K562 (cell line): ENCODE results near the gene GATAD2B. TPM values are rescaled to one million over a fixed set of nuclear protein-coding genes. Genes with fewer than 3 reads are reported as not detected.

Experiments used
- ATAC-seq: fragments of 200-7000 bp; cut with Tn5 transposase; 3 replicates; pipeline ENCODE4 v1.9.1; 2020; ENCODE audit warnings: moderate library complexity
- BruUV-seq: library from RNA; stranded (reverse); fragments of 400-500 nt; replicated peaks from 2 replicates; lab custom pipeline; 2021; lab: Mats Ljungman, UMichigan
- CTCF ChIA-PET: fragments of 300-600 bp; formaldehyde crosslinking; extraction: SDS; loops from one replicate; lab custom pipeline; 2021; ENCODE audit warnings: low intra/inter-chr PET ratio; lab: Yijun Ruan, JAX
- POLR2A ChIA-PET: fragments of 300-600, 350-650 bp; sonication (Branson Sonifier 250); formaldehyde crosslinking; extraction: SDS; loops from one replicate; lab custom pipeline; 2021; ENCODE audit warnings: antibody characterized with exemption, inconsistent platforms; lab: Yijun Ruan, JAX
- DNase-seq, 4 experiments: peaks; one replicate each; pipeline versions ENCODE4 v3.0.0 to v3.0.0-alpha.2; 2011 to 2018; ENCODE audit warnings: low spot score in 3 of 4, mixed read lengths in 3 of 4; ENCODE audit errors: extremely low read depth in 1 of 4
- FAIRE-seq: peaks from 2 replicates; lab custom pipeline; 2011; peaks lifted over from hg19 to GRCh38; lab: Jason Lieb, UNC
- H2AFZ ChIP-seq: 2 replicates; pipeline ENCODE4 v1.6.0; 2011; ENCODE audit warnings: low read depth, low read length, control low read depth, inconsistent platforms
- H3K27ac ChIP-seq: fragments of 200-600 bp; 3 replicates; pipeline ENCODE4 v1.8.0; 2011; ENCODE audit warnings: low read depth, mild to moderate bottlenecking, control low read depth, inconsistent platforms, low read length, moderate library complexity, mixed read lengths; ENCODE audit errors: extremely low read depth
- H3K27me3 ChIP-seq, 2 experiments: fragments of 300-600 bp in 1 of 2; 2 replicates in 1 of 2; 3 replicates in 1 of 2; pipeline versions ENCODE4 v1.6.0 to v1.8.0; 2011; ENCODE audit warnings: inconsistent platforms in 2 of 2, low read length in 2 of 2, mild to moderate bottlenecking in 1 of 2, mixed read lengths in 1 of 2, moderate library complexity in 1 of 2; ENCODE audit not compliant: control insufficient read depth in 2 of 2, insufficient read depth in 2 of 2
- H3K36me3 ChIP-seq: fragments of 300-600 bp; 3 replicates; pipeline ENCODE4 v1.8.0; 2011; ENCODE audit warnings: mild to moderate bottlenecking, low read length, inconsistent platforms; ENCODE audit not compliant: control insufficient read depth, insufficient read depth
- H3K4me1 ChIP-seq, 2 experiments: fragments of 200-600 bp in 1 of 2; replicated peaks in 1 of 2; 2 replicates in 1 of 2; 3 replicates in 1 of 2; pipeline versions ENCODE4 v1.5.1 to v1.8.0; 2011; ENCODE audit warnings: inconsistent platforms in 2 of 2, low read length in 2 of 2, mild to moderate bottlenecking in 1 of 2, mixed read lengths in 1 of 2, moderate library complexity in 1 of 2; ENCODE audit not compliant: control insufficient read depth in 2 of 2, insufficient read depth in 2 of 2
- H3K4me2 ChIP-seq: 2 replicates; pipeline ENCODE4 v1.6.1; 2011; ENCODE audit warnings: low read length, control low read depth, inconsistent platforms, mixed read lengths; ENCODE audit not compliant: insufficient read depth
- H3K4me3 ChIP-seq: fragments of 200-600 bp; sonication (generic), shearing (Covaris generic); 2 replicates; pipeline ENCODE4 v1.5.1; 2016; ENCODE audit warnings: control low read depth, inconsistent platforms
- H3K79me2 ChIP-seq: fragments of 200-600 bp; 3 replicates; pipeline ENCODE4 v1.8.0; 2011; ENCODE audit warnings: low read length, inconsistent platforms; ENCODE audit not compliant: control insufficient read depth, insufficient read depth
- H3K9ac ChIP-seq, 2 experiments: 2 replicates each; pipeline versions ENCODE4 v1.6.0 to v1.6.1; 2011; ENCODE audit warnings: low read depth in 2 of 2, low read length in 2 of 2, control low read depth in 1 of 2, inconsistent platforms in 1 of 2, mild to moderate bottlenecking in 1 of 2, mixed read lengths in 1 of 2; ENCODE audit not compliant: insufficient read depth in 1 of 2
- H3K9me1 ChIP-seq: one replicate; pipeline ENCODE4 v1.6.0; 2011; ENCODE audit warnings: inconsistent platforms, mild to moderate bottlenecking, low read length, moderate library complexity; ENCODE audit not compliant: control insufficient read depth, insufficient read depth
- H3K9me3 ChIP-seq: replicated peaks from 2 replicates; pipeline ENCODE4 v1.5.1; 2011; ENCODE audit warnings: low read depth, low read length, inconsistent platforms; ENCODE audit not compliant: control insufficient read depth, insufficient read depth
- H4K20me1 ChIP-seq: replicated peaks from 2 replicates; pipeline ENCODE4 v1.6.1; 2011; ENCODE audit warnings: low read length, inconsistent platforms, mixed read lengths; ENCODE audit not compliant: control insufficient read depth, insufficient read depth
- CREM ChIP-seq: IDR thresholded peaks from 2 replicates; pipeline ENCODE4 v1.6.1; 2014; ENCODE audit warnings: antibody characterized with exemption, low read depth
- RCOR1 ChIP-seq, 2 experiments: IDR thresholded peaks; 2 replicates each; pipeline ENCODE4 v1.6.1; 2012; ENCODE audit warnings: low read depth in 2 of 2, low read length in 2 of 2, borderline replicate concordance in 1 of 2, improper control_type of control experiment in 1 of 2
- SPI1 ChIP-seq: IDR thresholded peaks from 2 replicates; pipeline ENCODE4 v1.6.1; 2011; ENCODE audit warnings: low read depth, low read length, control low read depth, borderline replicate concordance
- SRF ChIP-seq, 2 experiments: fragments of 250-450, 450-650 bp in 1 of 2; sonication (Bioruptor Pico) in 1 of 2; sonication (generic) in 1 of 2; formaldehyde crosslinking; IDR thresholded peaks; 2 replicates each; pipeline versions ENCODE4 v1.5.0 to v1.5.1; 2020 to 2022; ENCODE audit warnings: mild to moderate bottlenecking in 1 of 2, missing genetic modification reagents in 1 of 2
- THRAP3 ChIP-seq: fragments of 450-650 bp; IDR thresholded peaks from 2 replicates; pipeline ENCODE4 v1.6.1; 2016; ENCODE audit warnings: mild to moderate bottlenecking, inconsistent platforms, borderline replicate concordance
- ZNF699 ChIP-seq: fragments of 250-450 bp; sonication (Bioruptor Pico); IDR thresholded peaks from 2 replicates; pipeline ENCODE4 v1.8.0; 2021; ENCODE audit warnings: mild to moderate bottlenecking, moderate library complexity; ENCODE audit not compliant: insufficient replicate concordance
- WGBS: fragments of 100-300 bp; shearing (Covaris generic); methylation state at CpG from one replicate; pipeline ENCODE4 v1.1.6; 2016; ENCODE audit warnings: low coverage, mixed read lengths; ENCODE audit not compliant: insufficient coverage; ENCODE audit errors: missing lambda C conversion rate; 5-methylcytosine and 5-hydroxymethylcytosine counted together
- in situ Hi-C: fragments of 300-500 bp; cut with MboI; formaldehyde crosslinking; loops from 4 replicates; pipeline ENCODE4 v1.15.0; 2018; ENCODE audit warnings: inconsistent platforms, mixed read lengths
- intact Hi-C: fragments of 100-400 bp; cut with micrococcal nuclease; formaldehyde crosslinking; loops from 2 replicates; pipeline ENCODE4 v1.14.2; 2022
- polyA plus RNA-seq, 8 experiments: library from polyadenylated mRNA; depleted of rRNA in 4 of 8; stranded (reverse) in 5 of 8; unstranded in 3 of 8; fragments of >200 nt; fragmentation: Nextera tagmentation in 2 of 8; fragmentation: Illumina TruSeq in 1 of 8; extraction: Ambion mirVana in 2 of 8; extraction: Trizol in 1 of 8; gene quantifications; 2 replicates each; pipeline versions ENCODE4 v1.2.1 to v1.2.3, GENCODE V29; 2011 to 2014; ENCODE audit warnings: inconsistent platforms in 1 of 8, missing spikeins in 1 of 8
- total RNA-seq, 7 experiments: library from RNA; depleted of rRNA in 6 of 7; stranded (reverse); fragments of >200 nt in 6 of 7; fragmentation: Illumina TruSeq in 2 of 7; extraction: Trizol in 2 of 7; gene quantifications; 2 replicates each; pipeline versions ENCODE4 v1.2.1 to v1.2.3, GENCODE V29; 2011 to 2021; ENCODE audit warnings: low replicate concordance in 1 of 7
- TF ChIP-seq, protein P1 (sequence below): sonication (generic); formaldehyde crosslinking; IDR thresholded peaks from 2 replicates; pipeline ENCODE4 v1.8.1; 2023; ENCODE audit warnings: mild to moderate bottlenecking, missing genetic modification reagents
- TF ChIP-seq, protein P2 (sequence below): sonication (generic); formaldehyde crosslinking; IDR thresholded peaks from 2 replicates; pipeline ENCODE4 v1.9.0; 2022; ENCODE audit warnings: mild to moderate bottlenecking, missing genetic modification reagents
- TF ChIP-seq, protein P3 (sequence below): fragments of 450-650 bp; IDR thresholded peaks from 2 replicates; pipeline ENCODE4 v1.6.1; 2017; ENCODE audit warnings: antibody characterized with exemption, mild to moderate bottlenecking

Gene GATAD2B
- total and polyA plus RNA-seq, 9 of the 15 experiments (the other 6 are each of a cell fraction or from before 2014, with no cell fraction given) = 1.5 to 40.2 (median 4.9) TPM

DNA sequence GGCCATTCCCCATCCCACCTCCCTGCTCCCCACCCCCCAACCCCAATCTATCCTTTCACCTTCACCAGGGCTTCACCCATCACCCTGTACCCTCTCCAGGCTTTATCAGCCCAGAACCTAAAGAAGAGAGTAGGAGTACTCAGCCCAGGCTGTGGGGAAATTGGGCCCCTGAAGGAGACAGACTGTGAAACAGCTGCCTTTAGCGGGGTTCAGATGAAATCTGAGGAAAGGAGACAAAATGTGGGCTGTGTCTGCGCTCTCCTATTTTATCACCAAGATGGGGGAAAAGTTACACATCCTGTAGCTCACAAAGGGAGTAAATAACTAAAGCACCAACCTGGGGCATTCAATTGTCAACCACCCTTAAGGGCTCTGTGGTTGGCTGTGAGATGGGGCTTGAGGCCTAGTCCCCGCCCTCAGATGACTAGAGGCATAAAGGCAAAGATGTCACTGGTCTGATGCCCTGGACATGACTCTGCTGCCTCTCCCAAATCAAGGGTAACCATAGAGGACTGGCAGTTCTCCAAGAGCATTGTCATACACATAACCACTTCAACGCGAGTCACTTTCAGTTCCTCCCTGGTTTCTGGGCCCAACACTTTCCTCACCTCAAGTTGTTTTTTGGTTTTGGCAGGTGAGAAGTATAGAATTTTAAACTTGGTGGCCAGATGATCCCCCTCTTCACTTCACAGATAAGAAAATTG is 117.6 kb downstream of the GATAD2B start:
- peak in 2 of 4 experiments; percentile 67 to 77 for DNase-seq
- CTCF ChIA-PET = interaction anchor here (0.5 kb wide), 1 partner anchor 98 kb away, joined by 3 read pairs; no protein-coding TSS in a partner anchor
- TF ChIP-seq RCOR1 (IDR thresholded peaks at IDR 0.05; ENCODE audit: borderline replicate concordance in 1 of 2, low read depth in 2 of 2, low read length in 2 of 2) (0 out of 4 replicates have a peak, but pooled peaks of 1 of the 2 experiments have one; percentile 42), THRAP3 (no peak), SPI1 (peak; percentile 60; the same call in 1 of the 2 replicates), SRF (CRISPR knock-in tag; IDR thresholded peaks at IDR 0.05) (peak in 1 of 2 experiments; percentile 55; a peak in 1 of 4 replicates), CREM (peak; percentile 31; the same call in 1 of the 2 replicates), ZNF699 (CRISPR knock-in tag) (no peak)
- TF ChIP-seq, protein P1, sequence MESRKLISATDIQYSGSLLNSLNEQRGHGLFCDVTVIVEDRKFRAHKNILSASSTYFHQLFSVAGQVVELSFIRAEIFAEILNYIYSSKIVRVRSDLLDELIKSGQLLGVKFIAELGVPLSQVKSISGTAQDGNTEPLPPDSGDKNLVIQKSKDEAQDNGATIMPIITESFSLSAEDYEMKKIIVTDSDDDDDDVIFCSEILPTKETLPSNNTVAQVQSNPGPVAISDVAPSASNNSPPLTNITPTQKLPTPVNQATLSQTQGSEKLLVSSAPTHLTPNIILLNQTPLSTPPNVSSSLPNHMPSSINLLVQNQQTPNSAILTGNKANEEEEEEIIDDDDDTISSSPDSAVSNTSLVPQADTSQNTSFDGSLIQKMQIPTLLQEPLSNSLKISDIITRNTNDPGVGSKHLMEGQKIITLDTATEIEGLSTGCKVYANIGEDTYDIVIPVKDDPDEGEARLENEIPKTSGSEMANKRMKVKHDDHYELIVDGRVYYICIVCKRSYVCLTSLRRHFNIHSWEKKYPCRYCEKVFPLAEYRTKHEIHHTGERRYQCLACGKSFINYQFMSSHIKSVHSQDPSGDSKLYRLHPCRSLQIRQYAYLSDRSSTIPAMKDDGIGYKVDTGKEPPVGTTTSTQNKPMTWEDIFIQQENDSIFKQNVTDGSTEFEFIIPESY (CRISPR knock-in tag) = no peak
- TF ChIP-seq, protein P2, sequence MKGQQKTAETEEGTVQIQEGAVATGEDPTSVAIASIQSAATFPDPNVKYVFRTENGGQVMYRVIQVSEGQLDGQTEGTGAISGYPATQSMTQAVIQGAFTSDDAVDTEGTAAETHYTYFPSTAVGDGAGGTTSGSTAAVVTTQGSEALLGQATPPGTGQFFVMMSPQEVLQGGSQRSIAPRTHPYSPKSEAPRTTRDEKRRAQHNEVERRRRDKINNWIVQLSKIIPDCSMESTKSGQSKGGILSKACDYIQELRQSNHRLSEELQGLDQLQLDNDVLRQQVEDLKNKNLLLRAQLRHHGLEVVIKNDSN (CRISPR knock-in tag) = no peak
- TF ChIP-seq, protein P3, sequence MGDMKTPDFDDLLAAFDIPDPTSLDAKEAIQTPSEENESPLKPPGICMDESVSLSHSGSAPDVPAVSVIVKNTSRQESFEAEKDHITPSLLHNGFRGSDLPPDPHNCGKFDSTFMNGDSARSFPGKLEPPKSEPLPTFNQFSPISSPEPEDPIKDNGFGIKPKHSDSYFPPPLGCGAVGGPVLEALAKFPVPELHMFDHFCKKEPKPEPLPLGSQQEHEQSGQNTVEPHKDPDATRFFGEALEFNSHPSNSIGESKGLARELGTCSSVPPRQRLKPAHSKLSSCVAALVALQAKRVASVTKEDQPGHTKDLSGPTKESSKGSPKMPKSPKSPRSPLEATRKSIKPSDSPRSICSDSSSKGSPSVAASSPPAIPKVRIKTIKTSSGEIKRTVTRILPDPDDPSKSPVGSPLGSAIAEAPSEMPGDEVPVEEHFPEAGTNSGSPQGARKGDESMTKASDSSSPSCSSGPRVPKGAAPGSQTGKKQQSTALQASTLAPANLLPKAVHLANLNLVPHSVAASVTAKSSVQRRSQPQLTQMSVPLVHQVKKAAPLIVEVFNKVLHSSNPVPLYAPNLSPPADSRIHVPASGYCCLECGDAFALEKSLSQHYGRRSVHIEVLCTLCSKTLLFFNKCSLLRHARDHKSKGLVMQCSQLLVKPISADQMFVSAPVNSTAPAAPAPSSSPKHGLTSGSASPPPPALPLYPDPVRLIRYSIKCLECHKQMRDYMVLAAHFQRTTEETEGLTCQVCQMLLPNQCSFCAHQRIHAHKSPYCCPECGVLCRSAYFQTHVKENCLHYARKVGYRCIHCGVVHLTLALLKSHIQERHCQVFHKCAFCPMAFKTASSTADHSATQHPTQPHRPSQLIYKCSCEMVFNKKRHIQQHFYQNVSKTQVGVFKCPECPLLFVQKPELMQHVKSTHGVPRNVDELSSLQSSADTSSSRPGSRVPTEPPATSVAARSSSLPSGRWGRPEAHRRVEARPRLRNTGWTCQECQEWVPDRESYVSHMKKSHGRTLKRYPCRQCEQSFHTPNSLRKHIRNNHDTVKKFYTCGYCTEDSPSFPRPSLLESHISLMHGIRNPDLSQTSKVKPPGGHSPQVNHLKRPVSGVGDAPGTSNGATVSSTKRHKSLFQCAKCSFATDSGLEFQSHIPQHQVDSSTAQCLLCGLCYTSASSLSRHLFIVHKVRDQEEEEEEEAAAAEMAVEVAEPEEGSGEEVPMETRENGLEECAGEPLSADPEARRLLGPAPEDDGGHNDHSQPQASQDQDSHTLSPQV = 0 out of 2 replicates have a peak, but pooled peaks have one; percentile 25

More for the DNA sequence above, 117.6 kb downstream of the GATAD2B start:
- BruUV-seq = no TSS peak
- intact Hi-C loops (no loop called here), in situ Hi-C loops (no loop called here)
- H3K36me3 ChIP-seq = peaks cover 34% of the 10 kb centered on the region; the same call in 2 of the 3 replicates
- H3K9me3 ChIP-seq = no peaks in the 10 kb centered on the region
- no peaks in the 10 kb centered on the region for H3K79me2 ChIP-seq
- POLR2A ChIA-PET = interaction anchor here (0.7 to 4.8 kb wide), 6 partner anchors 11 to 186 kb away, joined by 3 to 23 read pairs (median 4); partner anchors contain the start of genes JTB, RAB13 and RPS27
- 0 out of 4 replicates have a peak overlapping the region, but pooled peaks of 1 of the 2 experiments have one; percentile 1 for H3K9ac ChIP-seq
- FAIRE-seq (peak; percentile 86), ATAC-seq (peak; percentile 89)
- no peak overlapping the region for H2AFZ ChIP-seq
- no peak overlapping the region for H3K4me3 ChIP-seq
- WGBS = 31% methylated on average over 5 of the region's 5 CpGs
- peaks cover 5 to 20% of the 10 kb centered on the region in 2 experiments; a peak in 4 of 5 replicates for H3K4me1 ChIP-seq
- H4K20me1 ChIP-seq = no peaks in the 10 kb centered on the region
- H3K9me1 ChIP-seq = no peaks in the 10 kb centered on the region
- H3K27ac ChIP-seq = peak overlapping the region; percentile 40; the same call in 2 of the 3 replicates
- no peak overlapping the region for H3K4me2 ChIP-seq
- no peaks in the 10 kb centered on the region for H3K27me3 ChIP-seq
